DOHH2 (cell line): Measurements from ENCODE around the gene PPT1.

ENCODE experiments used
- H3F3A ChIP-seq: fragments of 200-600 bp; sonication (generic), shearing (Covaris generic); 2 replicates; pipeline ENCODE4 v1.6.0; 2016; ENCODE audit warnings: antibody characterized with exemption, mild to moderate bottlenecking; ENCODE audit not compliant: control insufficient read depth, insufficient read depth
- H3K27ac ChIP-seq: fragments of 200-600 bp; sonication (generic); 2 replicates; pipeline ENCODE4 v1.5.1; 2014; ENCODE audit warnings: low read depth, mild to moderate bottlenecking, low read length, moderate library complexity
- H3K27me3 ChIP-seq: fragments of 200-600 bp; sonication (generic); 2 replicates; pipeline ENCODE4 v1.6.1; 2014; ENCODE audit warnings: mild to moderate bottlenecking, low read length, mixed read lengths; ENCODE audit not compliant: control insufficient read depth
- H3K36me3 ChIP-seq: fragments of 200-600 bp; sonication (generic); 2 replicates; pipeline ENCODE4 v1.6.1; 2014; ENCODE audit warnings: mild to moderate bottlenecking, low read length, moderate library complexity, mixed read lengths; ENCODE audit not compliant: control insufficient read depth
- H3K4me1 ChIP-seq: fragments of 200-600 bp; sonication (generic); 2 replicates; pipeline ENCODE4 v1.6.1; 2014; ENCODE audit warnings: mild to moderate bottlenecking, low read length, mixed read lengths; ENCODE audit not compliant: control insufficient read depth
- H3K4me2 ChIP-seq: fragments of 200-600 bp; sonication (generic); 2 replicates; pipeline ENCODE4 v1.6.0; 2014; ENCODE audit warnings: mild to moderate bottlenecking, low read length, moderate library complexity
- H3K4me3 ChIP-seq: fragments of 200-600 bp; sonication (generic); 2 replicates; pipeline ENCODE4 v1.5.1; 2014; ENCODE audit warnings: mild to moderate bottlenecking, low read length, mixed read lengths
- H3K79me2 ChIP-seq: fragments of 200-600 bp; sonication (generic); 2 replicates; pipeline ENCODE4 v1.6.1; 2014; ENCODE audit warnings: mild to moderate bottlenecking, low read length, mixed read lengths; ENCODE audit not compliant: control insufficient read depth
- H3K9me2 ChIP-seq: fragments of 200-600 bp; sonication (generic); replicated peaks from 2 replicates; pipeline ENCODE4 v1.6.1; 2014; ENCODE audit warnings: mild to moderate bottlenecking, low read length, mixed read lengths; ENCODE audit not compliant: control insufficient read depth
- H3K9me3 ChIP-seq: fragments of 200-600 bp; sonication (generic); 2 replicates; pipeline ENCODE4 v1.6.1; 2014; ENCODE audit warnings: antibody characterized with exemption, low read length, mixed read lengths; ENCODE audit not compliant: control insufficient read depth, insufficient read depth
- H4K20me1 ChIP-seq: fragments of 200-600 bp; sonication (generic); 2 replicates; pipeline ENCODE4 v1.6.0; 2014; ENCODE audit warnings: low read depth, mild to moderate bottlenecking, antibody characterized with exemption, low read length, moderate library complexity; ENCODE audit not compliant: control insufficient read depth, insufficient read depth
- CTCF ChIP-seq: fragments of 200-600 bp; sonication (generic); IDR thresholded peaks from one replicate; pipeline ENCODE4 v1.5.1; 2014; ENCODE audit warnings: antibody characterized with exemption, mild to moderate bottlenecking, low read depth, low read length; ENCODE audit not compliant: poor library complexity, severe bottlenecking
- EZH2phosphoT487 ChIP-seq: fragments of 200-600 bp; sonication (generic); IDR thresholded peaks from 2 replicates; pipeline ENCODE4 v1.6.1; 2017; ENCODE audit warnings: borderline replicate concordance, mild to moderate bottlenecking, antibody characterized with exemption, low read length, moderate library complexity, mixed read lengths

PPT1 gene

GRCh38 chr1:40120128-40120527, 23.1 kb upstream of the PPT1 start:
- Histone ChIP-seq H3K4me2 (no peak overlapping the region), H3K4me1 (no peaks in the 10 kb centered on the region), H3K27ac (no peak overlapping the region), H3F3A (no peaks in the 10 kb centered on the region), H3K4me3 (no peak overlapping the region), H3K36me3 (no peaks in the 10 kb centered on the region), H3K9me2 (no peaks in the 10 kb centered on the region), H3K27me3 (peaks cover 17% of the 10 kb centered on the region), H4K20me1 (no peaks in the 10 kb centered on the region), H3K9me3 (no peaks in the 10 kb centered on the region), H3K79me2 (no peaks in the 10 kb centered on the region)
- no peak for TF ChIP-seq EZH2phosphoT487

GRCh38 chr1:40114400-40114799, 17.3 kb upstream of the PPT1 start:
- H3K4me2 ChIP-seq, result no peak overlapping the region
- TF ChIP-seq EZH2phosphoT487, result no peak
- no peak for TF ChIP-seq CTCF
- no peaks in the 10 kb centered on the region for H3K36me3 ChIP-seq
- H3K27ac ChIP-seq, result no peak overlapping the region
- peaks cover 22% of the 10 kb centered on the region for H3K9me3 ChIP-seq
- no peaks in the 10 kb centered on the region for H4K20me1 ChIP-seq
- H3K4me1 ChIP-seq, result no peaks in the 10 kb centered on the region
- no peaks in the 10 kb centered on the region for H3K9me2 ChIP-seq
- H3K79me2 ChIP-seq, result no peaks in the 10 kb centered on the region
- H3K27me3 ChIP-seq, result peaks cover 14% of the 10 kb centered on the region; the same call in 1 of the 2 replicates
- H3F3A ChIP-seq, result no peaks in the 10 kb centered on the region
- no peak overlapping the region for H3K4me3 ChIP-seq

GRCh38 chr1:40110389-40110788, 13.3 kb upstream of the PPT1 start:
- no peak overlapping the region for H3K27ac ChIP-seq
- H3K79me2 ChIP-seq, result no peaks in the 10 kb centered on the region
- H3K4me3 ChIP-seq, result no peak overlapping the region
- H3K9me2 ChIP-seq, result no peaks in the 10 kb centered on the region
- H3K36me3 ChIP-seq, result no peaks in the 10 kb centered on the region
- H3K4me1 ChIP-seq, result no peaks in the 10 kb centered on the region
- H3K27me3 ChIP-seq, result no peaks in the 10 kb centered on the region
- no peaks in the 10 kb centered on the region for H4K20me1 ChIP-seq
- H3F3A ChIP-seq, result no peaks in the 10 kb centered on the region
- H3K4me2 ChIP-seq, result no peak overlapping the region
- TF ChIP-seq EZH2phosphoT487 (no peak), CTCF (no peak)
- peaks cover 27% of the 10 kb centered on the region for H3K9me3 ChIP-seq

- Histone ChIP-seq H3K36me3 (no peaks in the 10 kb centered on the region), H3K27ac (no peak overlapping the region), H3F3A (no peaks in the 10 kb centered on the region), H4K20me1 (no peaks in the 10 kb centered on the region), H3K79me2 (no peaks in the 10 kb centered on the region), H3K27me3 (no peaks in the 10 kb centered on the region), H3K4me3 (no peak overlapping the region), H3K4me2 (no peak overlapping the region), H3K4me1 (no peaks in the 10 kb centered on the region), H3K9me3 (peaks cover 29% of the 10 kb centered on the region), H3K9me2 (no peaks in the 10 kb centered on the region)
- TF ChIP-seq CTCF, result no peak
- TF ChIP-seq EZH2phosphoT487, result no peak
Measured at GRCh38 chr1:40107290-40107959, 10.4 kb upstream of the PPT1 start.
